HepG2 (cell line): Measurements from ENCODE around the gene CACNA1D. TPM values are rescaled to one million over a fixed set of nuclear protein-coding genes. Genes with fewer than 3 reads are reported as not detected.

ENCODE experiments used
- ATAD3A ChIP-seq: sonication (generic); formaldehyde crosslinking; IDR thresholded peaks from 2 replicates; pipeline ENCODE4 v1.4.0; 2020; ENCODE audit warnings: missing genetic modification reagents
- DPF2 ChIP-seq: sonication (generic); formaldehyde crosslinking; IDR thresholded peaks from 2 replicates; pipeline ENCODE4 v1.4.0; 2020; ENCODE audit warnings: mild to moderate bottlenecking, low read depth, missing genetic modification reagents, borderline replicate concordance
- FLYWCH1 ChIP-seq: sonication (generic); formaldehyde crosslinking; IDR thresholded peaks from 2 replicates; pipeline ENCODE4 v1.8.1; 2023; ENCODE audit warnings: mild to moderate bottlenecking, missing genetic modification reagents
- GLMP ChIP-seq: sonication (generic); formaldehyde crosslinking; IDR thresholded peaks from 2 replicates; pipeline ENCODE4 v1.9.0; 2021; ENCODE audit warnings: missing genetic modification reagents, mild to moderate bottlenecking, borderline replicate concordance
- PHF5A ChIP-seq: IDR thresholded peaks from one replicate; pipeline ENCODE4 v1.6.1; 2018; ENCODE audit warnings: low read depth, missing genetic modification reagents; ENCODE audit not compliant: unreplicated experiment
- PRDM10 ChIP-seq: sonication (generic); formaldehyde crosslinking; IDR thresholded peaks from 2 replicates; pipeline ENCODE4 v1.4.0; 2020; ENCODE audit warnings: low read depth, missing genetic modification reagents
- RBM22 ChIP-seq: fragments of 200-400 bp; formaldehyde crosslinking; optimal IDR thresholded peaks from 2 replicates; pipeline ENCODE3; 2017; ENCODE audit warnings: mild to moderate bottlenecking, low read length, moderate library complexity
- SNAPC2 ChIP-seq: sonication (generic); formaldehyde crosslinking; IDR thresholded peaks from 2 replicates; pipeline ENCODE4 v1.8.1; 2022; ENCODE audit warnings: mild to moderate bottlenecking, missing genetic modification reagents
- SNRNP70 ChIP-seq: fragments of 200-400 bp; formaldehyde crosslinking; IDR thresholded peaks from 2 replicates; pipeline ENCODE4 v1.6.1; 2017; ENCODE audit warnings: mild to moderate bottlenecking, low read depth, low read length, moderate library complexity
- SPEN ChIP-seq: sonication (generic); formaldehyde crosslinking; IDR thresholded peaks from 2 replicates; pipeline ENCODE4 v1.5.1; 2020; ENCODE audit warnings: low read depth, mild to moderate bottlenecking, missing genetic modification reagents
- TAF15 ChIP-seq: fragments of 200-400 bp; formaldehyde crosslinking; IDR thresholded peaks from one replicate; pipeline ENCODE4 v1.6.1; 2018; ENCODE audit warnings: mild to moderate bottlenecking, low read depth, low read length; ENCODE audit not compliant: poor library complexity, severe bottlenecking
- THRA ChIP-seq: sonication (generic); formaldehyde crosslinking; IDR thresholded peaks from 2 replicates; pipeline ENCODE4 v1.4.0; 2020; ENCODE audit warnings: missing genetic modification reagents, borderline replicate concordance
- ZBTB7A ChIP-seq: sonication (generic); formaldehyde crosslinking; IDR thresholded peaks from 2 replicates; pipeline ENCODE4 v1.8.0; 2022; ENCODE audit warnings: mild to moderate bottlenecking, missing genetic modification reagents
- ZNF264 ChIP-seq: sonication (generic); formaldehyde crosslinking; IDR thresholded peaks from 2 replicates; pipeline ENCODE4 v1.4.0; 2020; ENCODE audit warnings: missing genetic modification reagents
- ZNF335 ChIP-seq: sonication (generic); formaldehyde crosslinking; IDR thresholded peaks from 2 replicates; pipeline ENCODE4 v1.4.0; 2020; ENCODE audit warnings: missing genetic modification reagents
- ZNF33A ChIP-seq: sonication (generic); formaldehyde crosslinking; IDR thresholded peaks from 2 replicates; pipeline ENCODE4 v1.5.1; 2020; ENCODE audit warnings: missing genetic modification reagents, mild to moderate bottlenecking, moderate library complexity, borderline replicate concordance
- ZNF382 ChIP-seq: sonication (generic); formaldehyde crosslinking; IDR thresholded peaks from 2 replicates; pipeline ENCODE4 v1.5.0; 2020; ENCODE audit warnings: missing genetic modification reagents, mild to moderate bottlenecking, borderline replicate concordance
- ZNF512 ChIP-seq: sonication (generic); formaldehyde crosslinking; IDR thresholded peaks from 2 replicates; pipeline ENCODE4 v1.4.0; 2020; ENCODE audit warnings: mild to moderate bottlenecking, missing genetic modification reagents
- ZNF530 ChIP-seq: sonication (generic); formaldehyde crosslinking; IDR thresholded peaks from 2 replicates; pipeline ENCODE4 v1.5.0; 2020; ENCODE audit warnings: low read depth, mild to moderate bottlenecking, missing genetic modification reagents
- ZNF746 ChIP-seq: sonication (generic); formaldehyde crosslinking; IDR thresholded peaks from 2 replicates; pipeline ENCODE4 v1.8.0; 2022; ENCODE audit warnings: mild to moderate bottlenecking, missing genetic modification reagents
- ZNF773 ChIP-seq: sonication (generic); formaldehyde crosslinking; IDR thresholded peaks from 2 replicates; pipeline ENCODE4 v1.4.0; 2020; ENCODE audit warnings: missing genetic modification reagents, borderline replicate concordance
- polyA plus RNA-seq, 8 experiments: library from polyadenylated mRNA; depleted of rRNA in 3 of 8; stranded (reverse) in 7 of 8; unstranded in 1 of 8; fragments of >200 nt; fragmentation: Illumina TruSeq in 4 of 8; extraction: Trizol in 4 of 8; gene quantifications; 2 replicates each; pipeline versions ENCODE4 v1.2.1 to v1.2.3, GENCODE V29; 2011 to 2016; ENCODE audit warnings: low read depth in 4 of 8, missing spikeins in 1 of 8, mixed read lengths in 1 of 8; ENCODE audit not compliant: insufficient read depth in 1 of 8
- total RNA-seq, 5 experiments: library from RNA; depleted of rRNA; stranded (reverse); fragments of >200 nt; fragmentation: Illumina TruSeq; extraction: Trizol; gene quantifications; 2 replicates each; pipeline ENCODE4 v1.2.3, GENCODE V29; 2016; ENCODE audit warnings: low read depth in 1 of 5

CACNA1D gene
- total and polyA plus RNA-seq, 2 of the 13 experiments (the other 11 are each of a cell fraction or from before 2014, with no cell fraction given): 0.26 to 0.38 TPM

- TF ChIP-seq GLMP (no peak), SNRNP70 (no peak), FLYWCH1 (no peak), RBM22 (peak; percentile 56), ZNF33A (CRISPR knock-in tag) (no peak), ZNF264 (peak; percentile 34; the same call in 1 of the 2 replicates), ZBTB7A (CRISPR knock-in tag) (no peak), ATAD3A (CRISPR knock-in tag) (no peak), SNAPC2 (CRISPR knock-in tag) (0 out of 2 replicates have a peak, but pooled peaks have one; percentile 24), PRDM10 (CRISPR knock-in tag) (peak; percentile 77), ZNF335 (CRISPR knock-in tag) (no peak), ZNF746 (0 out of 2 replicates have a peak, but pooled peaks have one; percentile 21), ZNF512 (CRISPR knock-in tag) (no peak), ZNF773 (CRISPR knock-in tag) (0 out of 2 replicates have a peak, but pooled peaks have one; percentile 50), TAF15 (no peak), ZNF382 (CRISPR knock-in tag) (no peak), THRA (CRISPR knock-in tag) (no peak; the same call in 1 of the 2 replicates), PHF5A (CRISPR knock-in tag) (peak; percentile 63), ZNF530 (no peak), SPEN (CRISPR knock-in tag) (no peak), DPF2 (CRISPR knock-in tag) (peak; percentile 8; the same call in 1 of the 2 replicates)
Measured at GRCh38 chr3:53844262-53845102, 350.1 kb downstream of the CACNA1D start (continued).
